ENCODE data around the gene PSTK. TPM values are rescaled to one million over a fixed set of nuclear protein-coding genes. Genes with fewer than 3 reads are reported as not detected.

The PSTK gene
- total RNA-seq, 1 experiment from 2014 or later: 4.4 TPM

DNA sequence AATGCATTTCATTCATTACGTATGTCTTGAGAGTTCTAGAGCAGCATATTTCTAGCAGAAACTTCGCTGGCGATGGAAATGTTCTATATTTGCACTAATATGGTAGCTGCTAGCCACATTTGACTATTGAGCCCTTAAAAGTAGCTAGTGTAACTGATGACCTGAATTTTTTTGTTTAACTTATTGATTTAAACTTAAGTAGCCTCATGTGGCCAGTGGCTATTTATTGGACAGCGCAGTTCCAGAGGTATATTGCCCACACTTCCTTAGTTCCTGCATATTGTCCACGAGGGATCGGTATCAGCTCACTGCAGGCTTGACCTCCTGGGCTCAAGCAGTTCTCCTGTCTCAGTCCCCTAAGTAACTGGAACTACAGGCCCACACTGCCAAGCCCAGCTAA is 3.7 kb downstream of the PSTK start:
- POLR2A ChIA-PET: no interaction called here

More for the DNA sequence above, 3.7 kb downstream of the PSTK start:
- Histone ChIP-seq H3K9me2 (ENCODE audit: insufficient read depth) (no peaks in the 10 kb centered on the region), H3K9me3 (ENCODE audit: control insufficient read depth in 1 of 2, insufficient read depth in 1 of 2, low read depth in 1 of 2, low read length in 2 of 2) (no peaks in the 10 kb centered on the region), H4K20me1 (ENCODE audit: insufficient read depth) (no peaks in the 10 kb centered on the region), H3K4me3 (replicated peaks in 1 of 2; ENCODE audit: low read depth in 1 of 2, low read length in 2 of 2) (no peak overlapping the region), H3K4me2 (ENCODE audit: low read length) (no peak overlapping the region), H2AFZ (ENCODE audit: low read depth, low read length, poor library complexity, severe bottlenecking) (no peak overlapping the region), H3K79me2 (ENCODE audit: insufficient read depth, low read length) (no peaks in the 10 kb centered on the region), H3K27ac (ENCODE audit: low read depth, low read length) (no peak overlapping the region), H3K9ac (ENCODE audit: low read length) (no peak overlapping the region), H3K4me1 (ENCODE audit: control insufficient read depth in 1 of 2, insufficient read depth in 2 of 2, low read length in 2 of 2) (peaks cover 8 to 16% of the 10 kb centered on the region in 2 experiments; a peak in 3 of 4 replicates), H3K27me3 (ENCODE audit: insufficient read depth, low read length) (no peaks in the 10 kb centered on the region), H3K36me3 (ENCODE audit: control insufficient read depth in 1 of 2, insufficient read depth in 2 of 2, low read length in 2 of 2) (no peaks in the 10 kb centered on the region)
- ChIA-PET CTCF (interaction anchor here (1.1 kb wide), 1 partner anchor 23 kb away, joined by 3 read pairs; no protein-coding TSS in a partner anchor), RAD21 (ENCODE audit: low non-redundant PET in 1 of 2, low total read pairs in 2 of 2, uncharacterized antibody in 2 of 2, unreplicated experiment in 2 of 2) (no interaction called here)
- intact Hi-C loops (cut with micrococcal nuclease): no loop called here
- DNase-seq (ENCODE audit: low read depth, low spot score): no peak
- BruUV-seq (replicated peaks): no TSS peak
- ATAC-seq: no peak
- TF ChIP-seq, protein P1, sequence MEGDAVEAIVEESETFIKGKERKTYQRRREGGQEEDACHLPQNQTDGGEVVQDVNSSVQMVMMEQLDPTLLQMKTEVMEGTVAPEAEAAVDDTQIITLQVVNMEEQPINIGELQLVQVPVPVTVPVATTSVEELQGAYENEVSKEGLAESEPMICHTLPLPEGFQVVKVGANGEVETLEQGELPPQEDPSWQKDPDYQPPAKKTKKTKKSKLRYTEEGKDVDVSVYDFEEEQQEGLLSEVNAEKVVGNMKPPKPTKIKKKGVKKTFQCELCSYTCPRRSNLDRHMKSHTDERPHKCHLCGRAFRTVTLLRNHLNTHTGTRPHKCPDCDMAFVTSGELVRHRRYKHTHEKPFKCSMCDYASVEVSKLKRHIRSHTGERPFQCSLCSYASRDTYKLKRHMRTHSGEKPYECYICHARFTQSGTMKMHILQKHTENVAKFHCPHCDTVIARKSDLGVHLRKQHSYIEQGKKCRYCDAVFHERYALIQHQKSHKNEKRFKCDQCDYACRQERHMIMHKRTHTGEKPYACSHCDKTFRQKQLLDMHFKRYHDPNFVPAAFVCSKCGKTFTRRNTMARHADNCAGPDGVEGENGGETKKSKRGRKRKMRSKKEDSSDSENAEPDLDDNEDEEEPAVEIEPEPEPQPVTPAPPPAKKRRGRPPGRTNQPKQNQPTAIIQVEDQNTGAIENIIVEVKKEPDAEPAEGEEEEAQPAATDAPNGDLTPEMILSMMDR (IDR thresholded peaks at IDR 0.05 in 2 of 3, conservative IDR thresholded peaks at IDR 0.05 in 1 of 3; ENCODE audit: borderline replicate concordance in 1 of 3, insufficient read depth in 1 of 3, low read depth in 2 of 3, low read length in 2 of 3): no peak
- TF ChIP-seq RAD21 (IDR thresholded peaks at IDR 0.05; ENCODE audit: low read depth) (no peak), SIN3A (IDR thresholded peaks at IDR 0.05; ENCODE audit: low read depth) (no peak), REST (IDR thresholded peaks at IDR 0.05; ENCODE audit: low read depth) (no peak), ZFX (IDR thresholded peaks at IDR 0.05) (no peak), TCF7L2 (IDR thresholded peaks at IDR 0.05; ENCODE audit: borderline replicate concordance, extremely low read depth, insufficient read depth, insufficient read length) (no peak), POLR2AphosphoS5 (IDR thresholded peaks at IDR 0.05; ENCODE audit: low read depth, low read length) (no peak), CBX3 (IDR thresholded peaks at IDR 0.05; ENCODE audit: low read depth) (no peak), EGR1 (IDR thresholded peaks at IDR 0.05; ENCODE audit: low read depth) (no peak)
- TF ChIP-seq, protein P2, sequence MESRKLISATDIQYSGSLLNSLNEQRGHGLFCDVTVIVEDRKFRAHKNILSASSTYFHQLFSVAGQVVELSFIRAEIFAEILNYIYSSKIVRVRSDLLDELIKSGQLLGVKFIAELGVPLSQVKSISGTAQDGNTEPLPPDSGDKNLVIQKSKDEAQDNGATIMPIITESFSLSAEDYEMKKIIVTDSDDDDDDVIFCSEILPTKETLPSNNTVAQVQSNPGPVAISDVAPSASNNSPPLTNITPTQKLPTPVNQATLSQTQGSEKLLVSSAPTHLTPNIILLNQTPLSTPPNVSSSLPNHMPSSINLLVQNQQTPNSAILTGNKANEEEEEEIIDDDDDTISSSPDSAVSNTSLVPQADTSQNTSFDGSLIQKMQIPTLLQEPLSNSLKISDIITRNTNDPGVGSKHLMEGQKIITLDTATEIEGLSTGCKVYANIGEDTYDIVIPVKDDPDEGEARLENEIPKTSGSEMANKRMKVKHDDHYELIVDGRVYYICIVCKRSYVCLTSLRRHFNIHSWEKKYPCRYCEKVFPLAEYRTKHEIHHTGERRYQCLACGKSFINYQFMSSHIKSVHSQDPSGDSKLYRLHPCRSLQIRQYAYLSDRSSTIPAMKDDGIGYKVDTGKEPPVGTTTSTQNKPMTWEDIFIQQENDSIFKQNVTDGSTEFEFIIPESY (IDR thresholded peaks at IDR 0.05; ENCODE audit: extremely low read depth, insufficient replicate concordance, low read length): no peak
- TF ChIP-seq, protein P3, sequence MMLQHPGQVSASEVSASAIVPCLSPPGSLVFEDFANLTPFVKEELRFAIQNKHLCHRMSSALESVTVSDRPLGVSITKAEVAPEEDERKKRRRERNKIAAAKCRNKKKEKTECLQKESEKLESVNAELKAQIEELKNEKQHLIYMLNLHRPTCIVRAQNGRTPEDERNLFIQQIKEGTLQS (IDR thresholded peaks at IDR 0.05): no peak
